Fibroblast of villous mesenchyme (primary cell): ENCODE results near the gene ALK. TPM values are rescaled to one million over a fixed set of nuclear protein-coding genes. Genes with fewer than 3 reads are reported as not detected.

Source experiments
- DNase-seq: peaks from one replicate; pipeline ENCODE4 v3.0.0-alpha.2; 2010; ENCODE audit warnings: low read depth
- H3K4me3 ChIP-seq: 2 replicates; pipeline ENCODE4 v1.5.1; 2011; ENCODE audit warnings: low read depth, mild to moderate bottlenecking, low read length
- CTCF ChIP-seq: IDR thresholded peaks from 2 replicates; pipeline ENCODE4 v1.5.1; 2012; ENCODE audit warnings: low read depth, mild to moderate bottlenecking, low read length; ENCODE audit not compliant: insufficient read depth
- total RNA-seq: library from RNA; depleted of rRNA; stranded (reverse); fragments of >200 nt; gene quantifications from 2 replicates; pipeline ENCODE4 v1.2.3, GENCODE V29; 2012

Gene ALK
- total RNA-seq, 1 donor, result not detected

DNA sequence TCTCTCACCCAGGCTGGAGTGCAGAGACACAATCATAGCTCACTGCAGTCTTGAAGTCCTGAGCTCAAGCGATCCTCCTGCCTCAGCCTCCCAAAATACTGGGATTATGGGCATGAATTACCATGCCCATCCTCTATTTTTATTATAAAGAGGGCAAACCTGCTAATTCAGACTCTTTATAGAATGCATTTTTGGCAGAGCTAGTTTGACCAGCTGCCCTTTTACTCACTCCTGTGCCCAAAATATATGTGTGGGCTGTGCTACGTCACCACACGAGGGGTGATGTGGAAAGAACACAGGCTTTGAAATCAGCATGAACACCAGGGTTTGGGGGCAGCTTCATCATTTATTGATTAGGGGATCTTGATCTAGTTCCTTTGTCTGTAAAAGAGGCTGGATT is 668.4 kb downstream of the ALK start:
- no peak overlapping the region for H3K4me3 ChIP-seq
- DNase-seq, result no peak
- TF ChIP-seq CTCF, result no peak

GRCh38 chr2:29251406-29251805 is 670.0 kb downstream of the ALK start:
- H3K4me3 ChIP-seq, result no peak overlapping the region
- no peak for TF ChIP-seq CTCF
- no peak for DNase-seq

- H3K4me3 ChIP-seq, result no peak overlapping the region
- DNase-seq, result no peak
Measured at GRCh38 chr2:29250977-29251376, 670.4 kb downstream of the ALK start.

DNA sequence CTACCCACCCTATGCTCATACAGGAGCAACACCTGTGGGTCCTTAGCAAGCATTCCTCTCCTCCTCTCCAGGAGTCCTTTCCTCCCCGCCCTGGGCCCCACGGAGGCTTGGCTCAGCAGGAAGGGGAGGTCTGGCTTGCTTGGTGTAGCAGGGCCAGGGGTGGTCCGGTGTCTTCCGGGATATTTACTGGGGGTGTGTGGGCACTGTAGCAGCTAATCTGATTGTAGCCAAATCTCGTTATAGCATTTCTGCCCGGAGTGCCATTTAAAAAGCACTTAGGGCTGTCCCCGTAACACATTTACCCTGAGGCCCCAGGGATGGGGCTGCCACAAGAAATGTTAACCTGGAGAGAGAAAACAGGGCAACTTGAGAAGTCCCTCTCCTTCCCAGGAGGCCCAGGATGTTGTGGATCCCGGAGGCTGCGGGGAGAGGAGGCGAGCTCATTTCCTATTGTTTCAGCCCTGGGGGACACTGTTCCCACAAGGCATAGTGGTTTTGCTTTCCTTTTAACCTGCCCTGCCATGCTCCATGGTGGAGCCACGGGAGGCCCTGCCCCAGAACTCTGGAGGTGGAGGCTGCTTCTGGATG is 671.6 kb downstream of the ALK start:
- H3K4me3 ChIP-seq, result no peak overlapping the region
- no peak for DNase-seq
- TF ChIP-seq CTCF, result no peak

More at GRCh38 chr2:29250977-29251376, 670.4 kb downstream of the ALK start:
- TF ChIP-seq CTCF, result no peak

- no peak for DNase-seq
- TF ChIP-seq CTCF, result no peak
- H3K4me3 ChIP-seq, result no peak overlapping the region
Measured at GRCh38 chr2:29247336-29247914, 674.0 kb downstream of the ALK start.

DNA sequence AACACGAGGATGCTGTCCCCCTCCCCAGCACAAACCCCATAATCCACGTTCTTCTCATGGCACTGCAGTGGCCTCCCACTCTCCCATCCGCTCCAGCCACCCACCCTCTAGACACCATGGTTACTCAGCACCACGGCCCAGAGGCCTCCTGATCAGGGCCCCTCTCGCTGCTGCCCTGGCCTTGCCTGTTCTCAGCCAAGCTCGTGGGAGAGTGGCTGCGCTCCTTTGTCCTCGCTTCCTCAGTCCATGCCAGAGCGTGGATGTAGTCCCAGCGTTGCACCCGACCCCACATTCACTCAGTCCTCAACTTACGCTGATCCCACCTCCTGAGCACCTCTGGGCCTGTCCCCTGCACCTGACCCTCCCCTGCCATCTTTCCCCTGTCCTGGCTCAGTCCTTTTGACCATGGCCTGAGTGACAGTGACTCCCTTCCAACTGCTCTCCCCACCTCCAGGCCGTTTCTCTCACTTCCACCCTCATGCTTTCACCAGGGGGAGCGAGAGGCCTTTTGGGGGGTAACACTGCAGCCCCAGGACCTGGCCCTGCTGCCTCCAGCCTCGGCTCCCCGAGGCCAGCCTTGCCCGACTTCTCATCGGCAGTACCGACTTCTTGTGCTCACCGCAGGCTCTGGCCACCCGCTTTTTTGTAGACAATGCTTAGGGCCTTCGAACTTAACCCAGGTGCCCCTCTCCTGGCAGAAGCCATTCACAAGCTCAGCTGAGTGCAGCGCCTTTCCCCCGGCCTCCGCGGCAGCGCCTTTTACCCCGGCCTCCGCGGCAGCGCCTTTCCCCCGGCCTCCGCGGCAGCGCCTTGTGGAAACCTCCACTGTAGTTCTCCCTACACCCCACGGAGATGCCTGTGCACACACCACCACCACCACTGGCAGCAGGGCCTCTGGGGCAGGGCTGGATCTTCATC is 674.7 kb downstream of the ALK start:
- no peak for TF ChIP-seq CTCF
- no peak for DNase-seq
- H3K4me3 ChIP-seq, result no peak overlapping the region
